Mesothelial cell of epicardium (in vitro differentiated cells): ENCODE data around the gene RASGRP1. TPM values are rescaled to one million over a fixed set of nuclear protein-coding genes. Genes with fewer than 3 reads are reported as not detected.

Experiments used
- DNase-seq, 2 experiments: peaks; one replicate each; pipeline ENCODE4 v3.0.0; 2021; ENCODE audit warnings: low spot score in 2 of 2; ENCODE audit not compliant: unreplicated experiment in 2 of 2
- H3K27ac Mint-ChIP-seq: 2 replicates; pipeline ENCODE4 v1.8.0; 2021; ENCODE audit warnings: mixed read lengths
- H3K27me3 Mint-ChIP-seq: 2 replicates; pipeline ENCODE4 v1.8.0; 2021; ENCODE audit warnings: low read depth, mixed read lengths
- H3K36me3 Mint-ChIP-seq: 2 replicates; pipeline ENCODE4 v1.8.0; 2021; ENCODE audit warnings: mixed read lengths
- H3K4me1 Mint-ChIP-seq: 2 replicates; pipeline ENCODE4 v1.8.0; 2021; ENCODE audit warnings: mixed read lengths
- H3K4me3 Mint-ChIP-seq: 2 replicates; pipeline ENCODE4 v1.8.0; 2021; ENCODE audit warnings: mild to moderate bottlenecking, moderate library complexity, mixed read lengths
- H3K9me3 Mint-ChIP-seq: 2 replicates; pipeline ENCODE4 v1.8.0; 2021; ENCODE audit warnings: mixed read lengths
- total RNA-seq: library from RNA; stranded (reverse); gene quantifications from 3 replicates; pipeline ENCODE4 v1.2.1, GENCODE V29; 2021
- TF ChIP-seq, protein P1 (sequence below): fragments of 200-600 bp; sonication (generic); IDR thresholded peaks from one replicate; pipeline ENCODE4 v1.5.0; 2021; ENCODE audit warnings: antibody characterized with exemption; ENCODE audit not compliant: unreplicated experiment

Gene RASGRP1
- total RNA-seq, 1 donor from 2014 or later: 4.4 TPM

DNA sequence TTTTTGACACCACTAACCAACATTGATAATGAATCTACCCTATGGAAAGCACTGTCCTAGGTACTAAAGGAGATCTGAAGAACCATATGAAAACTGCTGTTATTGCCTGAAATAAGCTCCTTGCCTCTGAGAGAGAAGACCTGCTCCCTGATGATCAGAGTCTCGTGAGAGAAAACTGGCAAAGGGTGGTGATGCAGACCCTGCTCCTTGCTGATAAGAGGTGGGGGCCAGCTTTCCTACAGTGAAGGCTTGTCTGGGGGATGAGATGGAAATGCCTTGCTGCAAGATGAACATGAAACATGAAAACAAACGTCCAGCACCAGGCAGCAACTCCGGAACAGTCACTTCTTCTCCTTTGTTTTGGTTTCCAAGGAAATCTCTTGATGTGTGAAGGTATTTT is 31.9 kb downstream of the RASGRP1 start:
- no peak overlapping the region for H3K27ac Mint-ChIP-seq
- TF ChIP-seq, protein P1, sequence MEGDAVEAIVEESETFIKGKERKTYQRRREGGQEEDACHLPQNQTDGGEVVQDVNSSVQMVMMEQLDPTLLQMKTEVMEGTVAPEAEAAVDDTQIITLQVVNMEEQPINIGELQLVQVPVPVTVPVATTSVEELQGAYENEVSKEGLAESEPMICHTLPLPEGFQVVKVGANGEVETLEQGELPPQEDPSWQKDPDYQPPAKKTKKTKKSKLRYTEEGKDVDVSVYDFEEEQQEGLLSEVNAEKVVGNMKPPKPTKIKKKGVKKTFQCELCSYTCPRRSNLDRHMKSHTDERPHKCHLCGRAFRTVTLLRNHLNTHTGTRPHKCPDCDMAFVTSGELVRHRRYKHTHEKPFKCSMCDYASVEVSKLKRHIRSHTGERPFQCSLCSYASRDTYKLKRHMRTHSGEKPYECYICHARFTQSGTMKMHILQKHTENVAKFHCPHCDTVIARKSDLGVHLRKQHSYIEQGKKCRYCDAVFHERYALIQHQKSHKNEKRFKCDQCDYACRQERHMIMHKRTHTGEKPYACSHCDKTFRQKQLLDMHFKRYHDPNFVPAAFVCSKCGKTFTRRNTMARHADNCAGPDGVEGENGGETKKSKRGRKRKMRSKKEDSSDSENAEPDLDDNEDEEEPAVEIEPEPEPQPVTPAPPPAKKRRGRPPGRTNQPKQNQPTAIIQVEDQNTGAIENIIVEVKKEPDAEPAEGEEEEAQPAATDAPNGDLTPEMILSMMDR: no peak
- H3K4me3 Mint-ChIP-seq: no peak overlapping the region
- H3K9me3 Mint-ChIP-seq: peaks cover 4% of the 10 kb centered on the region
- no peaks in the 10 kb centered on the region for H3K36me3 Mint-ChIP-seq
- H3K27me3 Mint-ChIP-seq: peaks cover 1% of the 10 kb centered on the region
- H3K4me1 Mint-ChIP-seq: peaks cover 10% of the 10 kb centered on the region
- no peak for DNase-seq

DNA sequence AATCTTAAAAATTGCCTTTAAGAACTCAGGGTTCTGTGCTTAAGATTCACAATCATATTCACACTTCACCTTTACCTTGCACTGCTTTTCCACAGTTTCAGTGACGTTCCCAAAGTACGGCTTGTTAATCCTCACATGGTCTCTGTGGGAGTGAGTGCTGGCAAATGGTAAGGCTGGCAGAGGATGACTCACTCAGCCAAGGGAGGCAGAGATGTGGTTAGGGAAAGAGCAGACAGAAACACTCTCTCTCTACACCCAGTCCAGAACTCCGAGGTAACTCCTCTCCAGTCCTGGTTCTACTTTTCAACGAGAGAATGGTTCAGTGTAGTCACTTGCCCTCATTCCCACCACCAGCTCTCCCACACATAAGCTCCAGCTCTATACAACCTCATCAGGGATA is 33.1 kb downstream of the RASGRP1 start:
- TF ChIP-seq, protein P1: no peak
- Mint-ChIP-seq H3K36me3 (no peaks in the 10 kb centered on the region), H3K4me1 (peaks cover 10% of the 10 kb centered on the region), H3K9me3 (peaks cover 4% of the 10 kb centered on the region), H3K4me3 (no peak overlapping the region), H3K27ac (no peak overlapping the region), H3K27me3 (peaks cover 1% of the 10 kb centered on the region)
- no peak for DNase-seq

DNA sequence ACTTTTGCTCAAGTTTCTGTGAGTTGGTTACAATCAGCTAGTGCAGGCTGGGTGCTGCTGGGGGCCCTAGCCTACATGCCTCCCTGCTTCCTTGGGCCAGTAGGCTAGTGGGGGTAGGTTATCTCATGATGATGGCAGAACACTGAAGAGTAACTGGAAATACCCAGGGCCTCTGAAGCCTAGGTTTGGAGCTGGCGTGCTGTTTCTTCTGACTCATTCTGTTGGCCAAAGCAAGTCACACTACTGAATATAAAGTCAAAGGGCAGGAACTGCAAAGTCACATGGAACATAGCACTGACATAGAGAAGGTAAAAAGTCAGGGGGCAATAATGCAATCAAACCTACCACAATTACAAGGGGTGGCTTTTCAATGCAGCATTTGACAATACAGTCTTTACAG is 34.5 kb downstream of the RASGRP1 start:
- Mint-ChIP-seq H3K9me3 (peaks cover 4% of the 10 kb centered on the region), H3K27me3 (peaks cover 1% of the 10 kb centered on the region), H3K4me1 (no peaks in the 10 kb centered on the region), H3K36me3 (no peaks in the 10 kb centered on the region), H3K4me3 (no peak overlapping the region), H3K27ac (no peak overlapping the region)
- TF ChIP-seq, protein P1: no peak
- no peak for DNase-seq

DNA sequence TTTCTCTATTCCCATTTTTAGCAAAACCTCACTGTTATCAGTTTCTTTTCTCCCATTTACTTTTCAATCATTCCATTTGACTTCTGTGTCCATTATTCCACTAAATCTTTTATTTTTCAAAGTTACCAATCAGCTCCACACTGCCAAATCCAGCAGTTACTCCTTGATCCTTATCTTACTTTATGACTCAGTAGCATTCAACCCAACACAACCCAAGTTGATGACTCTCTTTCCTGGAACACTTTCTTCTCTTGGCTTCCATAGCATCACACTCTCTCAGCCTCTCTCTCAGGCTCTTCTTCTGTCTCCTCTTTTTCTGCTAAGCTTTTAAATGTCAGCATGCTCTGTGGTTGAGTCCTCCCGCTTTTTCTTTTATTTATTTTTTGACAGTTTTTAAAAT is 36.3 kb downstream of the RASGRP1 start:
- peaks cover 1% of the 10 kb centered on the region for H3K27me3 Mint-ChIP-seq
- DNase-seq: no peak
- TF ChIP-seq, protein P1: no peak
- no peaks in the 10 kb centered on the region for H3K4me1 Mint-ChIP-seq
- H3K9me3 Mint-ChIP-seq: peaks cover 4% of the 10 kb centered on the region
- no peak overlapping the region for H3K4me3 Mint-ChIP-seq
- no peak overlapping the region for H3K27ac Mint-ChIP-seq
- H3K36me3 Mint-ChIP-seq: no peaks in the 10 kb centered on the region

DNA sequence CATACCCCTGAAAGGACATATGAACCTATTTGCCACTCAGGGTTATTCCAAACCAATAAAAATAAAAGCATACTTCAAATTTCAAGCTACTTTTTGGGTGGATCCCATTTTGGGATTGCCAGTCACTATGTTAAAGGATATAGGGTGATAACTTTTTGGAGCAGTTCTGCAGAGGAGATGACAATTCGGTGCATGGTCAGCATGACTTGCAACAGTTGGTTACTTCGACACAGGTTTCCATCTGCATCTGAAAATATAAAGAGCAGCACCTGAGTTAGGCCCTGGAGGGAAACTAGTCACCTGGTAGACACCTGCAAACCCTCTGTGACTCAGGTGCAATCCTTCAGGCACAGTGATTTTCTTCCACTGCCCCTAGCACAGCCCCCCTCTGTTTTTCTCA is 38.5 kb downstream of the RASGRP1 start:
- peaks cover 4% of the 10 kb centered on the region for H3K9me3 Mint-ChIP-seq
- no peaks in the 10 kb centered on the region for H3K36me3 Mint-ChIP-seq
- no peak for DNase-seq
- H3K27me3 Mint-ChIP-seq: no peaks in the 10 kb centered on the region
- no peak overlapping the region for H3K27ac Mint-ChIP-seq
- TF ChIP-seq, protein P1: no peak
- H3K4me3 Mint-ChIP-seq: no peak overlapping the region
- H3K4me1 Mint-ChIP-seq: no peaks in the 10 kb centered on the region

DNA sequence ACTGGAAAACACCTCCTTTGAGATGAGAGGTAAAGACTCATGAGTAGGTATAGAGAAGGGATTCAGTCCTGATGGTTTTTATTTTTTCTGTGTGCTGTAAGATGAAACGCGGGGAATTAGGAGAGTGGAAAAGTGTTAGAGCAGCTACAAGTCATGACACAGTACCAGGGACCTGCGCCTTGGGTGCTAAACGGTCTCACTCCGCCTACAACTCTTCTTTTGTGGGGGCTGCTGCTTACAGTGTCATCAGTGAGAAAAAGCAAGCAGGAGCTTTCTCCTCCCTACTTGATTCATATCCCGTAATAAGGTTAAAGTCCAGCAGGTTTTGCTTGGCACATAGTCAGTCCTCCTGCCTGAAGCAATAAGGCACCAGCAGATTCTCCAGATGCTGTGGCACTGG is 39.1 kb downstream of the RASGRP1 start:
- Mint-ChIP-seq H3K4me1 (no peaks in the 10 kb centered on the region), H3K27me3 (no peaks in the 10 kb centered on the region), H3K9me3 (peaks cover 4% of the 10 kb centered on the region)

More for the DNA sequence above, 39.1 kb downstream of the RASGRP1 start:
- H3K27ac Mint-ChIP-seq: no peak overlapping the region
- TF ChIP-seq, protein P1: no peak
- H3K36me3 Mint-ChIP-seq: no peaks in the 10 kb centered on the region
- H3K4me3 Mint-ChIP-seq: no peak overlapping the region
- DNase-seq: no peak
